ENCODE data around the gene APPL1.
A peak's percentile ranks its signal among the peaks of the same experiment; 100 is the strongest.

APPL1 gene

DNA sequence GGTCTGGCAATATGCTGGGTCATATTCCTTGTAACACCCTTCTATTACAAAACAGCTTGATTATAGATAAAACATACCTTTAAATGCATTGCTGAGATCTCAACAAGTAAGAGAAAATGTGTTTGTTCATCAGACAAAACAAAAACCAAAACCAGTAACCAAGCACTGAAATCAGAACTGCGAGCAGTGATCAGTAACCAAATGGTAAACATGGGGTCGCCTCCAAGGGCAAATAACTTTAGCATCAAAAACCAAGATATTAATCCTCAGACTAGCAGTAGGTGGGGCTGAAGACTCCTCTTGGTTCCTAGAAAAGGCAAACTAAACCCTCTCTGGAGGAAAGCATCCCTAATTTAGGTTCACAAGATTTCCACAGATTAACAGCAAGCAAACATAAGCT, 21.1 kb upstream of the APPL1 start:
- DNase-seq (ENCODE audit: low read depth, low spot score) = no peak
- TF ChIP-seq, protein P1, sequence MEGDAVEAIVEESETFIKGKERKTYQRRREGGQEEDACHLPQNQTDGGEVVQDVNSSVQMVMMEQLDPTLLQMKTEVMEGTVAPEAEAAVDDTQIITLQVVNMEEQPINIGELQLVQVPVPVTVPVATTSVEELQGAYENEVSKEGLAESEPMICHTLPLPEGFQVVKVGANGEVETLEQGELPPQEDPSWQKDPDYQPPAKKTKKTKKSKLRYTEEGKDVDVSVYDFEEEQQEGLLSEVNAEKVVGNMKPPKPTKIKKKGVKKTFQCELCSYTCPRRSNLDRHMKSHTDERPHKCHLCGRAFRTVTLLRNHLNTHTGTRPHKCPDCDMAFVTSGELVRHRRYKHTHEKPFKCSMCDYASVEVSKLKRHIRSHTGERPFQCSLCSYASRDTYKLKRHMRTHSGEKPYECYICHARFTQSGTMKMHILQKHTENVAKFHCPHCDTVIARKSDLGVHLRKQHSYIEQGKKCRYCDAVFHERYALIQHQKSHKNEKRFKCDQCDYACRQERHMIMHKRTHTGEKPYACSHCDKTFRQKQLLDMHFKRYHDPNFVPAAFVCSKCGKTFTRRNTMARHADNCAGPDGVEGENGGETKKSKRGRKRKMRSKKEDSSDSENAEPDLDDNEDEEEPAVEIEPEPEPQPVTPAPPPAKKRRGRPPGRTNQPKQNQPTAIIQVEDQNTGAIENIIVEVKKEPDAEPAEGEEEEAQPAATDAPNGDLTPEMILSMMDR (IDR thresholded peaks at IDR 0.05; ENCODE audit: low read depth, low read length) = no peak

GRCh38 chr3:57221883-57222282, 5.6 kb upstream of the APPL1 start:
- TF ChIP-seq, protein P1 (IDR thresholded peaks at IDR 0.05; ENCODE audit: low read depth, low read length) = peak; percentile 33
- H3K4me3 ChIP-seq (ENCODE audit: low read depth, low read length) = no peak overlapping the region
- peak; percentile 33 for DNase-seq (ENCODE audit: low read depth, low spot score)
- in situ Hi-C loops (cut with HindIII; ENCODE audit: low sequenced_read_pairs) = no loop called here

More for the DNA sequence above, 21.1 kb upstream of the APPL1 start:
- no peak overlapping the region for H3K4me3 ChIP-seq (ENCODE audit: low read depth, low read length)
- in situ Hi-C loops (cut with HindIII; ENCODE audit: low sequenced_read_pairs) = no loop called here

DNA sequence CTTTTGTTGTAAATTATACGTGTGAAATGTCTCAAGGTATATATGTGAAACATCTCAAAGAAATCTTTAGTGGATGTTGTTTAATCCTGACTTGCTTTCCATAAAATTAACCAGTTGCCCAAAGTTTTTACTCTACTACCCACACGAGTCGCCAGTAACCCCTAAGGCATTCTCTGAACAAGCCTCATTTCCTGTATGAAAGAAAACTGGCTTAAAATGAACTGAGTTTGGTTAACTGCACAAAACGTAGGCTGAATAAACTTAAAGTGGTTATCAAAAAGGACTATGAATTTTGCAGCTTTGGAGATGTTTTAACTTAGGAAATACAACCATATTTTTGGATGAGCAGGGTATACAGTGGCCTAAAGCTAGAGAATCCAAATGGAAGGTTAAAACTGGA, 2.7 kb upstream of the APPL1 start:
- DNase-seq (ENCODE audit: low read depth, low spot score) = peak; percentile 3
- no peak overlapping the region for H3K4me3 ChIP-seq (ENCODE audit: low read depth, low read length)
- in situ Hi-C loops (cut with HindIII; ENCODE audit: low sequenced_read_pairs) = no loop called here
- TF ChIP-seq, protein P1 (IDR thresholded peaks at IDR 0.05; ENCODE audit: low read depth, low read length) = no peak

DNA sequence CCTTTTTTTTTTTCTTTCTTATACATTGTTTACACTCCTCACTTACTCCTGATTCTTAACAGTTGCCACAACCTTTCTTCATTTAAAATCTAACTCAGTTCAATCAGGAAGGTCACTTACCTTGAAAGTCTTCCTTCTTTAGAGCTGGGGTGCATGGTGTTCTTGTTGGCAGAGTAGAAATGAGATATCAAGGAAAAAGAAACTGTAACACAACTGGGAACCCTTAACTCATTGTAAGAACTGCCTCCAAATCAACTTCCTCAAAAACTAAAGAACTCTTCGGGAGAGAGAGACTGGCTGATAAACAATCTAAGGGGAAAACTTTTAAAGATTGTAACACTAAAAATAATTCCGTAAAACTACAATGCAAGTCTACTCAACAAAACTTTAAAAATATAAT, 1.4 kb upstream of the APPL1 start:
- no peak for DNase-seq (ENCODE audit: low read depth, low spot score)
- TF ChIP-seq, protein P1 (IDR thresholded peaks at IDR 0.05; ENCODE audit: low read depth, low read length) = no peak
- in situ Hi-C loops (cut with HindIII; ENCODE audit: low sequenced_read_pairs) = no loop called here
- H3K4me3 ChIP-seq (ENCODE audit: low read depth, low read length) = no peak overlapping the region

GRCh38 chr3:57227930-57228751, 612 bp downstream of the APPL1 start:
- TF ChIP-seq, protein P1 (IDR thresholded peaks at IDR 0.05; ENCODE audit: low read depth, low read length) = no peak
- peak overlapping the region; percentile 84 for H3K4me3 ChIP-seq (ENCODE audit: low read depth, low read length)
- peak; percentile 69 for DNase-seq (ENCODE audit: low read depth, low spot score)
- in situ Hi-C loops (cut with HindIII; ENCODE audit: low sequenced_read_pairs) = no loop called here

- in situ Hi-C loops (cut with HindIII; ENCODE audit: low sequenced_read_pairs) = no loop called here
- TF ChIP-seq, protein P1 (IDR thresholded peaks at IDR 0.05; ENCODE audit: low read depth, low read length) = no peak
Measured at GRCh38 chr3:57230006-57230405, 2.5 kb downstream of the APPL1 start.

More at GRCh38 chr3:57230006-57230405, 2.5 kb downstream of the APPL1 start:
- no peak overlapping the region for H3K4me3 ChIP-seq (ENCODE audit: low read depth, low read length)
- DNase-seq (ENCODE audit: low read depth, low spot score) = no peak

Data from astrocyte of the spinal cord (primary cell).